ENCODE data around the gene TSC22D3.
"Not testable (repeated sequence)": the region's sequence is repeated elsewhere in the genome, so short reads cannot be mapped to it uniquely, and the experiment has no call there.

Gene TSC22D3

GRCh38 chrX:107684956-107685385 lies 90.6 kb downstream of the TSC22D3 start:
- FAIRE-seq (peak; percentile 87), DNase-seq (ENCODE audit: insufficient read length, low spot score) (no peak)

GRCh38 chrX:107683931-107684330 lies 91.7 kb downstream of the TSC22D3 start:
- FAIRE-seq, result no peak

GRCh38 chrX:107683124-107683895 lies 92.3 kb downstream of the TSC22D3 start:
- no peak for FAIRE-seq
- no peak for DNase-seq (ENCODE audit: insufficient read length, low spot score)

More at GRCh38 chrX:107683931-107684330, 91.7 kb downstream of the TSC22D3 start:
- no peak for DNase-seq (ENCODE audit: insufficient read length, low spot score)

- FAIRE-seq, result no peak
Measured at GRCh38 chrX:107682256-107682655, 93.3 kb downstream of the TSC22D3 start.

GRCh38 chrX:107678957-107679740 lies 96.4 kb downstream of the TSC22D3 start:
- no peak for DNase-seq (ENCODE audit: insufficient read length, low spot score)
- peak; percentile 96 for FAIRE-seq

More at GRCh38 chrX:107682256-107682655, 93.3 kb downstream of the TSC22D3 start:
- no peak for DNase-seq (ENCODE audit: insufficient read length, low spot score)

GRCh38 chrX:107677909-107678308 lies 97.7 kb downstream of the TSC22D3 start:
- no peak for FAIRE-seq
- DNase-seq (ENCODE audit: insufficient read length, low spot score), result no peak

GRCh38 chrX:107677501-107677901 lies 98.1 kb downstream of the TSC22D3 start:
- no peak for DNase-seq (ENCODE audit: insufficient read length, low spot score)
- FAIRE-seq, result no peak

- DNase-seq (ENCODE audit: insufficient read length, low spot score) (no peak), FAIRE-seq (peak; percentile 93)
Measured at GRCh38 chrX:107676559-107677378, 98.8 kb downstream of the TSC22D3 start.

GRCh38 chrX:107675823-107676555 lies 99.6 kb downstream of the TSC22D3 start:
- FAIRE-seq, result peak; percentile 4
- no peak for DNase-seq (ENCODE audit: insufficient read length, low spot score)

- no peak for FAIRE-seq
- no peak for DNase-seq (ENCODE audit: insufficient read length, low spot score)
Measured at GRCh38 chrX:107675365-107675654, 100.3 kb downstream of the TSC22D3 start.

- DNase-seq (ENCODE audit: insufficient read length, low spot score), result no peak
- peak; percentile 80 for FAIRE-seq
Measured at GRCh38 chrX:107674480-107675364, 100.9 kb downstream of the TSC22D3 start.

- DNase-seq (ENCODE audit: insufficient read length, low spot score), result no peak
- peak; percentile 94 for FAIRE-seq
Measured at GRCh38 chrX:107673933-107674479, 101.6 kb downstream of the TSC22D3 start.

GRCh38 chrX:107673431-107673830 lies 102.2 kb downstream of the TSC22D3 start:
- DNase-seq (ENCODE audit: insufficient read length, low spot score) (no peak), FAIRE-seq (no peak)

- peak; percentile 91 for FAIRE-seq
- DNase-seq (ENCODE audit: insufficient read length, low spot score), result no peak
Measured at GRCh38 chrX:107672955-107673378, 102.6 kb downstream of the TSC22D3 start.

- FAIRE-seq; DNase-seq (ENCODE audit: insufficient read length, low spot score): not testable (repeated sequence)
Measured at GRCh38 chrX:107671256-107671655, 104.3 kb downstream of the TSC22D3 start.

- FAIRE-seq, result no peak
- DNase-seq (ENCODE audit: insufficient read length, low spot score), result no peak
Measured at GRCh38 chrX:107669885-107670628, 105.5 kb downstream of the TSC22D3 start.

- no peak for FAIRE-seq
- DNase-seq (ENCODE audit: insufficient read length, low spot score), result no peak
Measured at GRCh38 chrX:107669261-107669660, 106.3 kb downstream of the TSC22D3 start.

GRCh38 chrX:107668710-107669109 lies 106.9 kb downstream of the TSC22D3 start:
- DNase-seq (ENCODE audit: insufficient read length, low spot score); FAIRE-seq: not testable (repeated sequence)

Measured in GM19239 (cell line).